K562 (cell line): ENCODE measurements around the gene CCDC7. TPM values are rescaled to one million over a fixed set of nuclear protein-coding genes. Genes with fewer than 3 reads are reported as not detected.
"Not testable (repeated sequence)": the region's sequence is repeated elsewhere in the genome, so short reads cannot be mapped to it uniquely, and the experiment has no call there.

Experiments used
- ATAC-seq: fragments of 200-7000 bp; cut with Tn5 transposase; 3 replicates; pipeline ENCODE4 v1.9.1; 2020; ENCODE audit warnings: moderate library complexity
- BruUV-seq: library from RNA; stranded (reverse); fragments of 400-500 nt; replicated peaks from 2 replicates; lab custom pipeline; 2021; lab: Mats Ljungman, UMichigan
- CTCF ChIA-PET: fragments of 300-600 bp; formaldehyde crosslinking; extraction: SDS; loops from one replicate; lab custom pipeline; 2021; ENCODE audit warnings: low intra/inter-chr PET ratio; lab: Yijun Ruan, JAX
- POLR2A ChIA-PET: fragments of 300-600, 350-650 bp; sonication (Branson Sonifier 250); formaldehyde crosslinking; extraction: SDS; loops from one replicate; lab custom pipeline; 2021; ENCODE audit warnings: antibody characterized with exemption, inconsistent platforms; lab: Yijun Ruan, JAX
- DNase-seq, 4 experiments: peaks; one replicate each; pipeline versions ENCODE4 v3.0.0 to v3.0.0-alpha.2; 2011 to 2018; ENCODE audit warnings: low spot score in 3 of 4, mixed read lengths in 3 of 4; ENCODE audit errors: extremely low read depth in 1 of 4
- FAIRE-seq: peaks from 2 replicates; lab custom pipeline; 2011; peaks lifted over from hg19 to GRCh38; lab: Jason Lieb, UNC
- H2AFZ ChIP-seq: 2 replicates; pipeline ENCODE4 v1.6.0; 2011; ENCODE audit warnings: low read depth, low read length, control low read depth, inconsistent platforms
- H3K27ac ChIP-seq: fragments of 200-600 bp; 3 replicates; pipeline ENCODE4 v1.8.0; 2011; ENCODE audit warnings: low read depth, mild to moderate bottlenecking, control low read depth, inconsistent platforms, low read length, moderate library complexity, mixed read lengths; ENCODE audit errors: extremely low read depth
- H3K27me3 ChIP-seq, 2 experiments: fragments of 300-600 bp in 1 of 2; 2 replicates in 1 of 2; 3 replicates in 1 of 2; pipeline versions ENCODE4 v1.6.0 to v1.8.0; 2011; ENCODE audit warnings: inconsistent platforms in 2 of 2, low read length in 2 of 2, mild to moderate bottlenecking in 1 of 2, mixed read lengths in 1 of 2, moderate library complexity in 1 of 2; ENCODE audit not compliant: control insufficient read depth in 2 of 2, insufficient read depth in 2 of 2
- H3K36me3 ChIP-seq: fragments of 300-600 bp; 3 replicates; pipeline ENCODE4 v1.8.0; 2011; ENCODE audit warnings: mild to moderate bottlenecking, low read length, inconsistent platforms; ENCODE audit not compliant: control insufficient read depth, insufficient read depth
- H3K4me1 ChIP-seq, 2 experiments: fragments of 200-600 bp in 1 of 2; replicated peaks in 1 of 2; 2 replicates in 1 of 2; 3 replicates in 1 of 2; pipeline versions ENCODE4 v1.5.1 to v1.8.0; 2011; ENCODE audit warnings: inconsistent platforms in 2 of 2, low read length in 2 of 2, mild to moderate bottlenecking in 1 of 2, mixed read lengths in 1 of 2, moderate library complexity in 1 of 2; ENCODE audit not compliant: control insufficient read depth in 2 of 2, insufficient read depth in 2 of 2
- H3K4me2 ChIP-seq: 2 replicates; pipeline ENCODE4 v1.6.1; 2011; ENCODE audit warnings: low read length, control low read depth, inconsistent platforms, mixed read lengths; ENCODE audit not compliant: insufficient read depth
- H3K4me3 ChIP-seq: fragments of 200-600 bp; sonication (generic), shearing (Covaris generic); 2 replicates; pipeline ENCODE4 v1.5.1; 2016; ENCODE audit warnings: control low read depth, inconsistent platforms
- H3K79me2 ChIP-seq: fragments of 200-600 bp; 3 replicates; pipeline ENCODE4 v1.8.0; 2011; ENCODE audit warnings: low read length, inconsistent platforms; ENCODE audit not compliant: control insufficient read depth, insufficient read depth
- H3K9ac ChIP-seq, 2 experiments: 2 replicates each; pipeline versions ENCODE4 v1.6.0 to v1.6.1; 2011; ENCODE audit warnings: low read depth in 2 of 2, low read length in 2 of 2, control low read depth in 1 of 2, inconsistent platforms in 1 of 2, mild to moderate bottlenecking in 1 of 2, mixed read lengths in 1 of 2; ENCODE audit not compliant: insufficient read depth in 1 of 2
- H3K9me1 ChIP-seq: one replicate; pipeline ENCODE4 v1.6.0; 2011; ENCODE audit warnings: inconsistent platforms, mild to moderate bottlenecking, low read length, moderate library complexity; ENCODE audit not compliant: control insufficient read depth, insufficient read depth
- H3K9me3 ChIP-seq: replicated peaks from 2 replicates; pipeline ENCODE4 v1.5.1; 2011; ENCODE audit warnings: low read depth, low read length, inconsistent platforms; ENCODE audit not compliant: control insufficient read depth, insufficient read depth
- H4K20me1 ChIP-seq: replicated peaks from 2 replicates; pipeline ENCODE4 v1.6.1; 2011; ENCODE audit warnings: low read length, inconsistent platforms, mixed read lengths; ENCODE audit not compliant: control insufficient read depth, insufficient read depth
- ATF3 ChIP-seq, 2 experiments: fragments of 450-650 bp in 1 of 2; sonication (generic) in 1 of 2; formaldehyde crosslinking in 1 of 2; IDR thresholded peaks in 1 of 2; conservative IDR thresholded peaks in 1 of 2; 2 replicates each; pipeline versions ENCODE4 v1.6.1 to v1.8.1; 2016 to 2023; ENCODE audit warnings: mild to moderate bottlenecking in 2 of 2, moderate library complexity in 2 of 2, inconsistent platforms in 1 of 2, missing genetic modification reagents in 1 of 2
- CHCHD3 ChIP-seq: fragments of 250-450 bp; sonication (Bioruptor Pico); IDR thresholded peaks from 2 replicates; pipeline ENCODE4 v2.1.2; 2022; ENCODE audit warnings: mild to moderate bottlenecking
- DACH1 ChIP-seq: fragments of 450-650 bp; IDR thresholded peaks from 2 replicates; pipeline ENCODE4 v1.6.1; 2018; ENCODE audit not compliant: partially characterized antibody
- DDX20 ChIP-seq: fragments of 450-650 bp; IDR thresholded peaks from 2 replicates; pipeline ENCODE4 v1.6.1; 2016; ENCODE audit warnings: missing genetic modification characterization, low read depth, mild to moderate bottlenecking, missing compliant biosample characterization, moderate library complexity
- ELF1 ChIP-seq: fragments of 200-800 bp; sonication (Bioruptor generic); IDR thresholded peaks from 2 replicates; pipeline ENCODE4 v1.6.1; 2016; ENCODE audit warnings: missing genetic modification characterization, missing compliant biosample characterization
- PHF8 ChIP-seq: fragments of 200-600 bp; sonication (generic); IDR thresholded peaks from 2 replicates; pipeline ENCODE4 v1.6.1; 2012; ENCODE audit warnings: mixed run types, mild to moderate bottlenecking, inconsistent platforms, low read length, moderate library complexity, borderline replicate concordance
- POLR3G ChIP-seq: IDR thresholded peaks from 2 replicates; pipeline ENCODE4 v1.6.1; 2011; ENCODE audit not compliant: insufficient read length, insufficient replicate concordance; ENCODE audit errors: extremely low read depth
- RBM14 ChIP-seq: fragments of 200-400 bp; formaldehyde crosslinking; IDR thresholded peaks from 2 replicates; pipeline ENCODE4 v1.6.1; 2018; ENCODE audit warnings: low read depth, mild to moderate bottlenecking, low read length, moderate library complexity, borderline replicate concordance; ENCODE audit not compliant: insufficient read depth
- SP2 ChIP-seq: IDR thresholded peaks from 2 replicates; pipeline ENCODE4 v1.6.1; 2011; ENCODE audit warnings: mild to moderate bottlenecking, low read depth, low read length, moderate library complexity; ENCODE audit not compliant: poor library complexity, severe bottlenecking; ENCODE audit errors: extremely low read depth
- SPI1 ChIP-seq: IDR thresholded peaks from 2 replicates; pipeline ENCODE4 v1.6.1; 2011; ENCODE audit warnings: low read depth, low read length, control low read depth, borderline replicate concordance
- ZNF655 ChIP-seq: fragments of 250-450 bp; sonication (Bioruptor Pico); IDR thresholded peaks from 2 replicates; pipeline ENCODE4 v1.5.0; 2021
- WGBS: fragments of 100-300 bp; shearing (Covaris generic); methylation state at CpG from one replicate; pipeline ENCODE4 v1.1.6; 2016; ENCODE audit warnings: low coverage, mixed read lengths; ENCODE audit not compliant: insufficient coverage; ENCODE audit errors: missing lambda C conversion rate; 5-methylcytosine and 5-hydroxymethylcytosine counted together
- in situ Hi-C: fragments of 300-500 bp; cut with MboI; formaldehyde crosslinking; loops from 4 replicates; pipeline ENCODE4 v1.15.0; 2018; ENCODE audit warnings: inconsistent platforms, mixed read lengths
- intact Hi-C: fragments of 100-400 bp; cut with micrococcal nuclease; formaldehyde crosslinking; loops from 2 replicates; pipeline ENCODE4 v1.14.2; 2022
- polyA plus RNA-seq, 8 experiments: library from polyadenylated mRNA; depleted of rRNA in 4 of 8; stranded (reverse) in 5 of 8; unstranded in 3 of 8; fragments of >200 nt; fragmentation: Nextera tagmentation in 2 of 8; fragmentation: Illumina TruSeq in 1 of 8; extraction: Ambion mirVana in 2 of 8; extraction: Trizol in 1 of 8; gene quantifications; 2 replicates each; pipeline versions ENCODE4 v1.2.1 to v1.2.3, GENCODE V29; 2011 to 2014; ENCODE audit warnings: inconsistent platforms in 1 of 8, missing spikeins in 1 of 8
- total RNA-seq, 7 experiments: library from RNA; depleted of rRNA in 6 of 7; stranded (reverse); fragments of >200 nt in 6 of 7; fragmentation: Illumina TruSeq in 2 of 7; extraction: Trizol in 2 of 7; gene quantifications; 2 replicates each; pipeline versions ENCODE4 v1.2.1 to v1.2.3, GENCODE V29; 2011 to 2021; ENCODE audit warnings: low replicate concordance in 1 of 7

The CCDC7 gene
- total and polyA plus RNA-seq, 9 of the 15 experiments (the other 6 are each of a cell fraction or from before 2014, with no cell fraction given), result 1.5 to 6.6 (median 2.7) TPM

- H3K4me1 ChIP-seq, H3K36me3 ChIP-seq, POLR2A ChIA-PET, DNase-seq, H3K27ac ChIP-seq, H3K27me3 ChIP-seq, intact Hi-C loops, CTCF ChIA-PET, H3K9me1 ChIP-seq, in situ Hi-C loops, ATAC-seq, H3K9ac ChIP-seq, FAIRE-seq, H3K9me3 ChIP-seq, H3K4me2 ChIP-seq, H3K4me3 ChIP-seq, H4K20me1 ChIP-seq, BruUV-seq, H3K79me2 ChIP-seq, H2AFZ ChIP-seq: not testable (repeated sequence)
- WGBS, result 87% methylated on average over 14 of the region's 39 CpGs
These were observed 60.0 kb downstream of the CCDC7 start for GRCh38 chr10:32505762-32506420.

- H3K27ac ChIP-seq, result no peak overlapping the region
- ChIA-PET POLR2A (no interaction called here), CTCF (no interaction called here)
- H3K79me2 ChIP-seq, result no peaks in the 10 kb centered on the region
- no peaks in the 10 kb centered on the region for H3K9me3 ChIP-seq
- H3K9me1 ChIP-seq, result no peaks in the 10 kb centered on the region
- intact Hi-C loops (no loop called here), in situ Hi-C loops (no loop called here)
- H4K20me1 ChIP-seq, result no peaks in the 10 kb centered on the region
- BruUV-seq, result no TSS peak
- H2AFZ ChIP-seq, result no peak overlapping the region
- no peaks in the 10 kb centered on the region for H3K4me1 ChIP-seq
- no peaks in the 10 kb centered on the region for H3K36me3 ChIP-seq
- H3K9ac ChIP-seq, result no peak overlapping the region
- no peak overlapping the region for H3K4me2 ChIP-seq
- no peak overlapping the region for H3K4me3 ChIP-seq
- no peak for DNase-seq
- no peaks in the 10 kb centered on the region for H3K27me3 ChIP-seq
- FAIRE-seq, result no peak
- 79% methylated on average over 18 of the region's 18 CpGs for WGBS
- no peak for ATAC-seq
- no peak for TF ChIP-seq SPI1
- TF ChIP-seq ATF3 (IDR thresholded peaks at IDR 0.05), result no peak
- no peak for TF ChIP-seq ATF3 (CRISPR knock-in tag; conservative IDR thresholded peaks at IDR 0.05)
- TF ChIP-seq POLR3G, result no peak
- no peak for TF ChIP-seq DDX20 (tag)
- TF ChIP-seq CHCHD3 (CRISPR knock-in tag), result no peak
- TF ChIP-seq PHF8, result no peak
- TF ChIP-seq ELF1, result no peak
- no peak for TF ChIP-seq SP2
- TF ChIP-seq RBM14, result no peak
- TF ChIP-seq DACH1, result no peak
- no peak for TF ChIP-seq ZNF655 (CRISPR knock-in tag)
These were observed 65.7 kb downstream of the CCDC7 start for GRCh38 chr10:32511599-32511998.
